Stomach smooth muscle (tissue), 2 donors: ENCODE measurements around the gene SAA4.
"Not testable (repeated sequence)": the region's sequence is repeated elsewhere in the genome, so short reads cannot be mapped to it uniquely, and the experiment has no call there.

Source experiments
- H3K27ac ChIP-seq: one replicate; pipeline ENCODE4 v1.7.0; 2013; ENCODE audit warnings: mild to moderate bottlenecking, low read length, inconsistent platforms
- H3K27me3 ChIP-seq, 2 donors: one replicate each; pipeline ENCODE4 v1.7.0; 2013; ENCODE audit warnings: low read length in 2 of 2; ENCODE audit not compliant: insufficient read depth in 2 of 2, control insufficient read depth in 1 of 2
- H3K36me3 ChIP-seq, 2 donors: one replicate each; pipeline ENCODE4 v1.7.0; 2013; ENCODE audit warnings: low read length in 2 of 2; ENCODE audit not compliant: control insufficient read depth in 2 of 2, insufficient read depth in 2 of 2
- H3K4me1 ChIP-seq: one replicate; pipeline ENCODE4 v1.7.0; 2013; ENCODE audit warnings: low read length; ENCODE audit not compliant: control insufficient read depth, insufficient read depth
- H3K4me3 ChIP-seq, 2 donors: one replicate each; pipeline ENCODE4 v1.7.0; 2013; ENCODE audit warnings: low read length in 2 of 2
- H3K9ac ChIP-seq, 2 donors: one replicate each; pipeline ENCODE4 v1.7.0; 2013; ENCODE audit warnings: low read length in 2 of 2, mild to moderate bottlenecking in 1 of 2
- H3K9me3 ChIP-seq, 2 donors: one replicate each; pipeline ENCODE4 v1.7.0; 2013; ENCODE audit warnings: low read length in 2 of 2; ENCODE audit not compliant: control insufficient read depth in 2 of 2
- donor health status: healthy.
- donor health status: Pancreatic carcinoma.

SAA4 gene

DNA sequence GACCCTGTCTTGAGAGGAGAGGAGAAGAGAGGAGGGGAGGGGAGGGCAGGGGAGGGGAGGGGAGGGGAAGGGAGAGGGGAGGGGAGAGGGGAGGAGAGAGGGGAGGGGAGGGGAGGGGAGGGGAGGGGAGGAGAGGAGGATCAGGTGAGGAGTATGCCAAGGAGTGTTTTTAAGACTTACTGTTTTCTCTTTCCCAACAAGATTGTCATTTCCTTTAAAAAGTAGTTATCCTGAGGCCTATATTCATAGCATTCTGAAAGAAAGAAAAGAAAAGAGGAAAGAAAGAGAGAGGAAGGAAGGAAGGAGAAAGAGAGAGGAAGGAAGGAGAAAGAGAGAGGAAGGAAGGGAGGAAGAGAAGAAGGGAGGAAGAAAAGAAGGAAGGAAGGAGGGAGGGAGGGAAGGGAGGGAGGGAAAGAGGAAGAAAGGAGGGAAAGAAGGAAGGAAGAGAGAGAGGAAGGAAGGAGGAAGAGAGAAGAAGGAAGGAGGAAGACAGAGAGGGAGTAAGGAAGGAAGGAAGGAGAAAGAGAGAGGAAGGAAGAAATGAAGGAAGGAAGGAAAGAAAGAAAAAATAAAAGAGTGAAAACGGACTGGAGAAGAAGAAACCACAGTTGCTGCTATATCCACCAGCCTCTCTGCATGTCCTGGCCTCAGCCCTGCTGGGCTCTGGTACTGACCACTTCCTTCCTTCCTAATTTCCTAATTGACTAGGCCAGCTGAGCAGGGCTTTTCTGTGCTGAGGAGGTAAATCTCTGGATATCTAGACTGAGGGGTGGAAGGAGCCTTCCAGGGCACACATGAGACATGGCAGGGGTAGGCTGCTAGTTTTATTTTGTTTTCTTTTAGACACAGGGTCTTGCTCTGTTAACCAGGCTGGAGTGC, 28.3 kb upstream of the SAA4 start:
- Histone ChIP-seq H3K27ac (no peak overlapping the region), H3K9me3 (no peaks in the 10 kb centered on the region)

DNA sequence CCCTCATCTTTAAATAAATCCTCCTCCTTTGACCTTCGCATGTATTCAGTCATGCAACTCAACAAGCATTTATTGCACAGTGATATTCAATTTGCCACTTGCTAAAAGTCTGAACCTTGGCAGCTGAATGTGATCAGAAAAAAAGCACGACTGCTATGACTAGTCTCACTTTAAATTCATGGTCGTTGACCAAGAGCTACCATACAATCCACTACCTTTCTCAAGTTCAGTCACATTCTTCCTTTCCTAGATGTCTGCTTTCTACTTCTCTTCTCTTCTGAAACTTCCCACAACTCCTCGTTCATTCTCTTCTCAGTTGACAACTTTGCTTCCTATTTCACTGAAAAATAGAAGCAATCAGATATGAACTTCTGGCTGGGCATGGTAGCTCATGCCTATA, 27.4 kb upstream of the SAA4 start:
- no peaks in the 10 kb centered on the region for H3K9me3 ChIP-seq
- no peaks in the 10 kb centered on the region for H3K4me1 ChIP-seq
- H3K4me3 ChIP-seq: no peak overlapping the region
- H3K27ac ChIP-seq: no peak overlapping the region
- H3K36me3 ChIP-seq: no peaks in the 10 kb centered on the region
- no peak overlapping the region for H3K9ac ChIP-seq
- no peaks in the 10 kb centered on the region for H3K27me3 ChIP-seq

More for the DNA sequence above, 28.3 kb upstream of the SAA4 start:
- H3K36me3 ChIP-seq: no peaks in the 10 kb centered on the region
- H3K4me3 ChIP-seq: no peak overlapping the region
- H3K27me3 ChIP-seq: no peaks in the 10 kb centered on the region
- H3K9ac ChIP-seq: no peak overlapping the region
- H3K4me1 ChIP-seq: no peaks in the 10 kb centered on the region

GRCh38 chr11:18262681-18263350, 26.2 kb upstream of the SAA4 start:
- not testable (repeated sequence) for H3K4me1 ChIP-seq, H3K36me3 ChIP-seq, H3K27ac ChIP-seq, H3K9ac ChIP-seq, H3K9me3 ChIP-seq, H3K27me3 ChIP-seq, H3K4me3 ChIP-seq

GRCh38 chr11:18261721-18262120, 25.1 kb upstream of the SAA4 start:
- H3K27me3 ChIP-seq: no peaks in the 10 kb centered on the region
- no peaks in the 10 kb centered on the region for H3K9me3 ChIP-seq
- no peak overlapping the region for H3K27ac ChIP-seq
- no peak overlapping the region for H3K4me3 ChIP-seq
- no peaks in the 10 kb centered on the region for H3K36me3 ChIP-seq
- H3K4me1 ChIP-seq: no peaks in the 10 kb centered on the region
- no peak overlapping the region for H3K9ac ChIP-seq

DNA sequence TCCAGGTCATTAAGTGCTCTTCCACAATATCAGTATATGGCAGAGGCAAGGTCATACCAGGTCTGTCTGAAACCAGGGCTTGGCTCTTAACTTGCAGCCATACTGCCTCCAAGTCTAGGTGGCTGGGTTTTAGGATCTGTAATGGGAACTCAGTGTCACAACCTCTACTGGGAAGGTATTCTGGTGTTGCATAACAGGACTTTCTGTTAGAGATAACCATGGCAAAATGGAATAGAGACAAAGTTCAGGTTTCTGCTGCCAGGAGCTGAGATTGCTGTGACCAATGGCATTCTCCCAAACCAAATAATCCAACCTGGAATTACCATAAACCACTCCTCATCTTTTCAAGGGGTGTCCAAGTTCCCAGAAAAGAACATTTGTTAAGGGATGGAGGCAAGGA, 22.7 kb upstream of the SAA4 start:
- no peak overlapping the region for H3K27ac ChIP-seq
- no peak overlapping the region for H3K9ac ChIP-seq
- H3K36me3 ChIP-seq: no peaks in the 10 kb centered on the region
- no peak overlapping the region for H3K4me3 ChIP-seq
- no peaks in the 10 kb centered on the region for H3K27me3 ChIP-seq
- no peaks in the 10 kb centered on the region for H3K9me3 ChIP-seq
- no peaks in the 10 kb centered on the region for H3K4me1 ChIP-seq

DNA sequence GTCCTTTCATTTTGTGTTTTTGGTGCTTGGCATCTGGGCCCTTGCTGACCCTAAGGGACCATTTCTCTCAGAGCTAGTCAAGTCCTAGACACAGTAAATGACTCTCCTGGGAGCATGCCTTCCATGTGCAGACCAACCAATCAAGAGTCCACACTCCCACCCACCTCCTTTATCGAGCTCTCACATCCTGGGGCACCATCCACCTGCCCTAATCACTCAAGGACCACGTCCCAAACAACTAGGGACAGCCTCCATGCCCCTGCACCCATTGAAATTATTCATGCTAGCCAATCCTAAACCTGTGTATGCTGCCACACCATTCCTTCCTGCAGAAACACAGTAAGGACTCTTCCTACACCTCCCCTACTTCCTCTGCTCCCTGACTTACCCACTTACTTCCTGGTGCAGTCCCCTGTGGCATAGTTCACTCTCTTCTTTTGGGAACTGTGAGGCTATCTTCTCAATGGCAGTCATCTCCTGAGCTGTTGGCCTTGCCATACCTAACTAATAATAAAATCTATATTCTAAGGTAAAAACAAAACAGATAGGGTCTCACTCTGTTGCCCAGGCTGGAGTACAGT, 18.3 kb upstream of the SAA4 start:
- no peak overlapping the region for H3K27ac ChIP-seq
- H3K9ac ChIP-seq: no peak overlapping the region
- H3K9me3 ChIP-seq: no peaks in the 10 kb centered on the region
- no peak overlapping the region for H3K4me3 ChIP-seq
- H3K27me3 ChIP-seq: peaks cover 0 to 2% of the 10 kb centered on the region in 2 donors
- no peaks in the 10 kb centered on the region for H3K36me3 ChIP-seq
- H3K4me1 ChIP-seq: no peaks in the 10 kb centered on the region

DNA sequence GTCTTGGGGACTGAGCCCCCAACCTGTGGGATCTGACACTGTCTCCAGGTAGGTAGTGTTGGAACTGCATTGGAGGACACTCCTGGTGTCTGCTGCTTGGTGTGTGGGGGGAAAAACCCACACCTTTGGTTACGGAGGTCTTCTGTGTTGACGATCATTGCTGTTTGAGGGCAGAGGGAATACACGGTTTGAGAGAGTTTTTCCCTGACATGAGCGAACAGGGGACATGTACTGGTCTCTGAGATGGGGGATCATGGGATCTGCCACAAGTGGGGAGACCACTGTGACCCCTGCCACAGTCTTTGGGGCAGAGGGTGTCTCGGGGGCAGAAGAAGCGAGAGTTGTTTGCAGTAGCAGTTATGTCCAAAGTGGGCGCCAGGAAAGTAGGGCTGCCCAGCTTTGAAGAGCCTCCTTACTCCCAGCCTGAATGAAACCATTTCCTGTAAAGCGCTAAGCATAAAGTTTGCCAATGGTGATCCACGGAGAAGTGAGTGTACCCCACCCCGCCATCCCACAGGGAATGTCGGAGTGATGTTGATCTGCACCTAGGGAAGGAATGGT, 17.3 kb upstream of the SAA4 start:
- Histone ChIP-seq H3K4me1 (no peaks in the 10 kb centered on the region), H3K4me3 (no peak overlapping the region), H3K27ac (no peak overlapping the region), H3K9ac (no peak overlapping the region), H3K27me3 (peaks cover 0 to 2% of the 10 kb centered on the region in 2 donors), H3K36me3 (no peaks in the 10 kb centered on the region), H3K9me3 (no peaks in the 10 kb centered on the region)

DNA sequence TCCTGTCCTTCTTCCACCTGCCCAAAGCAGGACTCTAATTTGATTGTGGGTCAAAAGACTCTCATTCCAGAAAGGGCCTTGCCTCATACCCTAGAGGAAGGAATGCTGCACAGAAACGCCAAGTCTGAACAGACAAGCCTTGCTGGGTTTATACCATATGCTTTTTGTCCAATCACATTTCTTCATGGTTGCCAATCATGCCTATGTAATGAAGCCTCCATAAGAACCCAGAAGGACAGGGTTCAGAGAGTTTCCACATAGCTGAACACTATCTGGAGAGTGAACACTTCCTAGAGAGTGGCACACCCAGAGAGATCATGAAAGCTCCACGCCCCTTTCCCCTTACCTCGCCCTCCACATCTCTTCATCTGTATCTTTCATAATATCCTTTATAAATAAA, 16.6 kb upstream of the SAA4 start:
- H3K27me3 ChIP-seq: peaks cover 0 to 2% of the 10 kb centered on the region in 2 donors
- no peak overlapping the region for H3K9ac ChIP-seq
- no peaks in the 10 kb centered on the region for H3K4me1 ChIP-seq
- no peak overlapping the region for H3K27ac ChIP-seq
- no peak overlapping the region for H3K4me3 ChIP-seq
- H3K36me3 ChIP-seq: no peaks in the 10 kb centered on the region
- no peaks in the 10 kb centered on the region for H3K9me3 ChIP-seq

DNA sequence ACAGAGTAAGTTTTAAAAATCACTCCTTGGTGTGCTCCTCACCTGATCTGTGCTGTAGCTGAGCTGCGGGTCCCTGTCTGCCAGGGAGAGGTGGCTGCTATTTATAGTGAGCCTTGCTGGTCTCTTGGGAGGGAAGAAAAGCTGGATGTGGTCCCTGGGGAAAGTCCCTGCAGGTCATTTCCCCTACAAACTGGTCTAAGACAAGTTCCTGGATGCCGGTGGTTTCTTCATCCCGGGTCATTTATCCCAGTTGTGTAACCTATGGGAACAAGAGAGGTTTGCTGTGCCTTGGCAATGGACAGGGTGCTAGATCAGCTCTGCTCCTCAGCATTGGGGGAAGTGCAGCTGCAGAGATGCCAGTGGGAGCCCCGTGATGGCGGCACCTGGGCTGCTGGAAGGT, 12.0 kb upstream of the SAA4 start, which contains the start of gene SAA2:
SAA2 (minus strand) TSS at position 108 of the 400 bp plus-strand sequence. CDS start 657 bp downstream, outside the sequence.
- Histone ChIP-seq H3K27ac (no peak within 1 kb of the TSS), H3K4me1 (no peaks in the 10 kb centered on the region), H3K36me3 (no peaks in the 10 kb centered on the region), H3K27me3 (no peaks in the 10 kb centered on the region), H3K9ac (no peak within 1 kb of the TSS), H3K9me3 (no peaks in the 10 kb centered on the region), H3K4me3 (no peak within 1 kb of the TSS)

GRCh38 chr11:18247191-18247581, 10.6 kb upstream of the SAA4 start:
- H3K4me3 ChIP-seq, H3K27ac ChIP-seq, H3K4me1 ChIP-seq, H3K27me3 ChIP-seq, H3K36me3 ChIP-seq, H3K9me3 ChIP-seq, H3K9ac ChIP-seq: not testable (repeated sequence)
